H9 (cell line): Measurements from ENCODE around the gene NR4A2. TPM values are rescaled to one million over a fixed set of nuclear protein-coding genes. Genes with fewer than 3 reads are reported as not detected.

Experiments used
- DNase-seq: peaks from one replicate; pipeline ENCODE4 v3.0.0-alpha.2; 2017
- H2AFZ ChIP-seq: one replicate; pipeline ENCODE4 v1.6.1; 2013; ENCODE audit warnings: mild to moderate bottlenecking, low read length, control low read depth, moderate library complexity
- H2AK5ac ChIP-seq: 2 replicates; pipeline ENCODE4 v1.6.1; 2013; ENCODE audit warnings: low read length, control low read depth, mixed read lengths; ENCODE audit not compliant: insufficient read length
- H2BK120ac ChIP-seq: one replicate; pipeline ENCODE4 v1.6.1; 2013; ENCODE audit warnings: low read depth, mild to moderate bottlenecking, low read length, control low read depth, inconsistent platforms; ENCODE audit not compliant: poor library complexity, severe bottlenecking
- H2BK12ac ChIP-seq: 2 replicates; pipeline ENCODE4 v1.6.1; 2013; ENCODE audit warnings: low read length, control low read depth, mixed read lengths, low read depth; ENCODE audit not compliant: insufficient read length
- H2BK15ac ChIP-seq: 2 replicates; pipeline ENCODE4 v1.6.1; 2013; ENCODE audit warnings: low read depth, low read length, control low read depth
- H2BK20ac ChIP-seq: one replicate; pipeline ENCODE4 v1.6.1; 2013; ENCODE audit warnings: low read depth, mild to moderate bottlenecking, low read length, control low read depth, inconsistent platforms; ENCODE audit not compliant: poor library complexity, severe bottlenecking
- H2BK5ac ChIP-seq: 2 replicates; pipeline ENCODE4 v1.6.1; 2013; ENCODE audit warnings: low read length, control low read depth, mixed read lengths; ENCODE audit not compliant: insufficient read length
- H3K14ac ChIP-seq: 2 replicates; pipeline ENCODE4 v1.6.1; 2013; ENCODE audit warnings: low read length, control low read depth; ENCODE audit not compliant: insufficient read depth
- H3K18ac ChIP-seq: 2 replicates; pipeline ENCODE4 v1.6.1; 2013; ENCODE audit warnings: low read depth, mild to moderate bottlenecking, mixed read lengths, low read length, control low read depth; ENCODE audit not compliant: insufficient read length
- H3K23ac ChIP-seq: 2 replicates; pipeline ENCODE4 v1.6.1; 2013; ENCODE audit warnings: low read length, control low read depth, mixed read lengths, low read depth; ENCODE audit not compliant: insufficient read length
- H3K23me2 ChIP-seq: 2 replicates; pipeline ENCODE4 v1.6.1; 2013; ENCODE audit warnings: low read depth, mild to moderate bottlenecking, mixed read lengths, low read length, control low read depth; ENCODE audit not compliant: insufficient read length, poor library complexity, severe bottlenecking
- H3K27ac ChIP-seq: 2 replicates; pipeline ENCODE4 v1.5.1; 2013; ENCODE audit warnings: low read length, control low read depth, mixed read lengths, low read depth; ENCODE audit not compliant: insufficient read length
- H3K27me3 ChIP-seq: 2 replicates; pipeline ENCODE4 v1.6.1; 2013; ENCODE audit warnings: low read length, control low read depth, inconsistent platforms; ENCODE audit not compliant: insufficient read depth
- H3K4ac ChIP-seq: 2 replicates; pipeline ENCODE4 v1.6.1; 2013; ENCODE audit warnings: low read depth, mild to moderate bottlenecking, control low read depth, inconsistent platforms, low read length, moderate library complexity
- H3K4me1 ChIP-seq: 2 replicates; pipeline ENCODE4 v1.6.1; 2013; ENCODE audit warnings: low read length, control low read depth, inconsistent platforms; ENCODE audit not compliant: insufficient read depth
- H3K4me2 ChIP-seq: 2 replicates; pipeline ENCODE4 v1.6.1; 2013; ENCODE audit warnings: low read length, control low read depth, mixed read lengths; ENCODE audit not compliant: insufficient read length, insufficient read depth
- H3K56ac ChIP-seq: 2 replicates; pipeline ENCODE4 v1.6.1; 2013; ENCODE audit warnings: low read depth, mild to moderate bottlenecking, mixed read lengths, low read length, control low read depth; ENCODE audit not compliant: insufficient read length
- H3K79me1 ChIP-seq: 2 replicates; pipeline ENCODE4 v1.6.1; 2013; ENCODE audit warnings: low read depth, mild to moderate bottlenecking, moderate library complexity, low read length, control low read depth, inconsistent platforms; ENCODE audit not compliant: insufficient read depth, poor library complexity, severe bottlenecking
- H3K79me2 ChIP-seq: 2 replicates; pipeline ENCODE4 v1.6.1; 2013; ENCODE audit warnings: low read length, control low read depth, inconsistent platforms; ENCODE audit not compliant: insufficient read depth
- H3K9ac ChIP-seq: 2 replicates; pipeline ENCODE4 v1.6.1; 2013; ENCODE audit warnings: low read length, control low read depth, mixed read lengths; ENCODE audit not compliant: insufficient read length; ENCODE audit errors: extremely low read depth
- H3K9me3 ChIP-seq: one replicate; pipeline ENCODE4 v1.6.1; 2013; ENCODE audit warnings: low read depth, low read length, inconsistent platforms; ENCODE audit not compliant: control insufficient read depth
- H3T11ph ChIP-seq: one replicate; pipeline ENCODE4 v1.6.1; 2013; ENCODE audit warnings: mild to moderate bottlenecking, low read length, control low read depth, inconsistent platforms
- H4K20me1 ChIP-seq: one replicate; pipeline ENCODE4 v1.6.1; 2013; ENCODE audit not compliant: control insufficient read depth, insufficient read length, insufficient read depth
- H4K5ac ChIP-seq: 2 replicates; pipeline ENCODE4 v1.6.1; 2013; ENCODE audit warnings: low read depth, mild to moderate bottlenecking, mixed read lengths, low read length, control low read depth; ENCODE audit not compliant: insufficient read length
- H4K8ac ChIP-seq: replicated peaks from 2 replicates; pipeline ENCODE4 v1.6.1; 2013; ENCODE audit warnings: low read length, control low read depth, mixed read lengths, low read depth; ENCODE audit not compliant: insufficient read length
- H4K91ac ChIP-seq: 2 replicates; pipeline ENCODE4 v1.6.1; 2013; ENCODE audit warnings: low read depth, mild to moderate bottlenecking, moderate library complexity, mixed read lengths, low read length, control low read depth; ENCODE audit not compliant: insufficient read length
- H3K27ac Mint-ChIP-seq, 3 experiments: 2 replicates in 2 of 3; 3 replicates in 1 of 3; pipeline ENCODE4 v1.8.0; 2020 to 2021; ENCODE audit warnings: mixed read lengths in 3 of 3, mild to moderate bottlenecking in 1 of 3, moderate library complexity in 1 of 3
- H3K27me3 Mint-ChIP-seq: 2 replicates; pipeline ENCODE4 v1.8.0; 2021; ENCODE audit warnings: low read depth, mild to moderate bottlenecking, moderate library complexity, mixed read lengths
- H3K36me3 Mint-ChIP-seq, 3 experiments: 2 replicates in 2 of 3; 3 replicates in 1 of 3; pipeline ENCODE4 v1.8.0; 2020 to 2021; ENCODE audit warnings: low read depth in 3 of 3, mixed read lengths in 3 of 3; ENCODE audit not compliant: insufficient read depth in 1 of 3
- H3K4me1 Mint-ChIP-seq, 2 experiments: 2 replicates each; pipeline ENCODE4 v1.8.0; 2020; ENCODE audit warnings: mixed read lengths in 2 of 2
- H3K4me3 Mint-ChIP-seq, 2 experiments: 2 replicates in 1 of 2; 3 replicates in 1 of 2; pipeline ENCODE4 v1.8.0; 2020 to 2021; ENCODE audit warnings: mild to moderate bottlenecking in 2 of 2, mixed read lengths in 2 of 2, moderate library complexity in 1 of 2
- H3K9me3 Mint-ChIP-seq, 2 experiments: 2 replicates in 1 of 2; 3 replicates in 1 of 2; pipeline ENCODE4 v1.8.0; 2020; ENCODE audit warnings: mild to moderate bottlenecking in 2 of 2, mixed read lengths in 2 of 2, moderate library complexity in 1 of 2
- CTCF ChIP-seq: fragments of 200-600 bp; sonication (generic); conservative IDR thresholded peaks from 3 replicates; pipeline ENCODE4 v1.8.0; 2021; ENCODE audit warnings: antibody characterized with exemption, mild to moderate bottlenecking
- WGBS: extraction: QIAGEN DNeasy Blood & Tissue Kit; methylation state at CpG from one replicate; pipeline ENCODE4 v1.1.7; 2013; ENCODE audit warnings: missing lambda C conversion rate, low lambda C conversion rate, mixed read lengths; ENCODE audit not compliant: insufficient read length; ENCODE audit errors: extremely low coverage; 5-methylcytosine and 5-hydroxymethylcytosine counted together
- total RNA-seq: library from RNA; stranded (reverse); gene quantifications from 2 replicates; pipeline ENCODE4 v1.2.1, GENCODE V29; 2021

Gene NR4A2
- total RNA-seq, 1 experiment from 2014 or later, result 2.0 TPM

DNA sequence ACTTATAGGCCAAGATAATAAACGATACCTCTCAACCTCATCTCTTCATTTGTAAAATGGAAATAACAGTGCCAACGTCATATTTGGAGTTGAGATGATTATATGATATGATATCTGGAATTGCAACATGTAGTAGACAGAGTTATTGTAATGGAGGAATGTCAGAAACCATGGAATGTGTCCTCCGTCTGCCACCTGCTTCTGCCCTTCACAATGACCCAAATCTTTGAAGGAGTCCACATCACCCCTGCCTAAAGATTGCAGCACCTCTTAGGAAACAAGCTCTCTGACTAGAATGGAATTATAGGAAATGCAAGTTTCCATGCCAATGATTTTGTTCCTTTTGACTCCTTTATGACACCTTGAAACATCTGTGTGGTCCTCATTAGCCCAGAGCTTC is 14.9 kb downstream of the NR4A2 start:
- DNase-seq, result no peak
- peaks cover 3% of the 10 kb centered on the region; the same call in 1 of the 2 replicates for H3K4me1 ChIP-seq
- no peak overlapping the region for H2BK15ac ChIP-seq
- H3K27me3 Mint-ChIP-seq, result peaks cover 56% of the 10 kb centered on the region
- no peak overlapping the region for H3K9ac ChIP-seq
- H2BK20ac ChIP-seq, result no peak overlapping the region
- H3K27ac Mint-ChIP-seq, result no peak overlapping the region
- no peak overlapping the region for H2AK5ac ChIP-seq
- H2AFZ ChIP-seq, result no peak overlapping the region
- H4K8ac ChIP-seq, result no peak overlapping the region
- no peak overlapping the region for H3K27ac ChIP-seq
- no peak overlapping the region for H2BK120ac ChIP-seq
- no peak for TF ChIP-seq CTCF
- H3K18ac ChIP-seq, result no peak overlapping the region
- peaks cover 11 to 17% of the 10 kb centered on the region in 2 experiments for H3K4me1 Mint-ChIP-seq
- H4K5ac ChIP-seq, result no peak overlapping the region
- H3K23me2 ChIP-seq, result peaks cover 11% of the 10 kb centered on the region
- H2BK12ac ChIP-seq, result no peak overlapping the region
- no peaks in the 10 kb centered on the region for H3K9me3 ChIP-seq
- no peak overlapping the region for H3K4me3 Mint-ChIP-seq
- H3K4ac ChIP-seq, result no peak overlapping the region
- WGBS, result no CpG with 5 or more reads among the region's 3 CpGs
- no peak overlapping the region for H2BK5ac ChIP-seq
- H3K56ac ChIP-seq, result no peak overlapping the region
- peaks cover 0 to 2% (median 0%) of the 10 kb centered on the region in 3 experiments; a peak in 3 of 7 replicates for H3K36me3 Mint-ChIP-seq
- H4K20me1 ChIP-seq, result no peaks in the 10 kb centered on the region
- no peaks in the 10 kb centered on the region for H3K79me1 ChIP-seq
- no peak overlapping the region for H3T11ph ChIP-seq
- peaks cover 2 to 10% of the 10 kb centered on the region in 2 experiments; a peak in 3 of 5 replicates for H3K9me3 Mint-ChIP-seq
- no peak overlapping the region for H3K23ac ChIP-seq
- peaks cover 25% of the 10 kb centered on the region for H3K27me3 ChIP-seq
- no peak overlapping the region for H3K14ac ChIP-seq
- H3K4me2 ChIP-seq, result no peak overlapping the region
- H4K91ac ChIP-seq, result no peak overlapping the region
- no peaks in the 10 kb centered on the region for H3K79me2 ChIP-seq
